Right lobe of liver (tissue), 4 donors: ENCODE measurements around the gene COX6B2.
"Not testable (repeated sequence)": the region's sequence is repeated elsewhere in the genome, so short reads cannot be mapped to it uniquely, and the experiment has no call there.

Source experiments
- POLR2A ChIP-seq: fragments of 450-650 bp; IDR thresholded peaks from one replicate; pipeline ENCODE4 v1.6.1; 2017; ENCODE audit warnings: antibody characterized with exemption, mild to moderate bottlenecking
- TF ChIP-seq, protein P1 (sequence below), 4 donors: fragments of 200-600 bp in 3 of 4; fragments of 450-650 bp in 1 of 4; IDR thresholded peaks; one replicate each; pipeline versions ENCODE4 v1.5.1 to v1.8.0; 2016 to 2022; ENCODE audit warnings: antibody characterized with exemption in 4 of 4, mild to moderate bottlenecking in 2 of 4
- donor health status: DM: no; HTN: no; CAD: no.
- donor health status: DM: no; HTN: no; CAD: no.
- donor health status: DM: no; HTN: yes; CAD: no.

DNA sequence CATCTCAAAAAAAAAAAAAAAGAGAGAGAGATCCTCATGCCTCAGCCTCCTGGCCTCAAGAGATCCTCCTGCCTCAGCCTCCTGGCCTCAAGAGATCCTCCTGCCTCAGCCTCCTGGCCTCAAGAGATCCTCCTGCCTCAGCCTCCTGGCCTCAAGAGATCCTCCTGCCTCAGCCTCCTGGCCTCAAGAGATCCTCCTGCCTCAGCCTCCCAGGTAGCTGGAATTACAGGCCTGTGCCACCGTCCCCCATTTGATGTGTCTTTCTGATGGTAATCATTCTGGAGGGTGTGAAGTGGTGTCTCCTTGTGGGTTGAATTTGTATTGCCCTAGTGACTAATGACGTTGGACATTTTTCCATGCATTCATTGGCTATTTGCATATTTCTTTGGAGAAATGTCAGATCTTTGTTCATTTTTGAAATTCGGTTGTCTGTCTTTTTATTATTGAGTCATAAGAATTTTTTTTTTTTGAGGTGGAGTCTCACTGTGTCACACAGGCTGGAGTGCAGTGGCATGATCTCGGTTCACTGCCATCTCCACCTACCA is 25.7 kb downstream of the COX6B2 start:
- TF ChIP-seq, protein P1, sequence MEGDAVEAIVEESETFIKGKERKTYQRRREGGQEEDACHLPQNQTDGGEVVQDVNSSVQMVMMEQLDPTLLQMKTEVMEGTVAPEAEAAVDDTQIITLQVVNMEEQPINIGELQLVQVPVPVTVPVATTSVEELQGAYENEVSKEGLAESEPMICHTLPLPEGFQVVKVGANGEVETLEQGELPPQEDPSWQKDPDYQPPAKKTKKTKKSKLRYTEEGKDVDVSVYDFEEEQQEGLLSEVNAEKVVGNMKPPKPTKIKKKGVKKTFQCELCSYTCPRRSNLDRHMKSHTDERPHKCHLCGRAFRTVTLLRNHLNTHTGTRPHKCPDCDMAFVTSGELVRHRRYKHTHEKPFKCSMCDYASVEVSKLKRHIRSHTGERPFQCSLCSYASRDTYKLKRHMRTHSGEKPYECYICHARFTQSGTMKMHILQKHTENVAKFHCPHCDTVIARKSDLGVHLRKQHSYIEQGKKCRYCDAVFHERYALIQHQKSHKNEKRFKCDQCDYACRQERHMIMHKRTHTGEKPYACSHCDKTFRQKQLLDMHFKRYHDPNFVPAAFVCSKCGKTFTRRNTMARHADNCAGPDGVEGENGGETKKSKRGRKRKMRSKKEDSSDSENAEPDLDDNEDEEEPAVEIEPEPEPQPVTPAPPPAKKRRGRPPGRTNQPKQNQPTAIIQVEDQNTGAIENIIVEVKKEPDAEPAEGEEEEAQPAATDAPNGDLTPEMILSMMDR (IDR thresholded peaks at IDR 0.05) = not testable (repeated sequence)
- TF ChIP-seq POLR2A = not testable (repeated sequence)
